Measurements from ENCODE around the gene CNN3.

DNA sequence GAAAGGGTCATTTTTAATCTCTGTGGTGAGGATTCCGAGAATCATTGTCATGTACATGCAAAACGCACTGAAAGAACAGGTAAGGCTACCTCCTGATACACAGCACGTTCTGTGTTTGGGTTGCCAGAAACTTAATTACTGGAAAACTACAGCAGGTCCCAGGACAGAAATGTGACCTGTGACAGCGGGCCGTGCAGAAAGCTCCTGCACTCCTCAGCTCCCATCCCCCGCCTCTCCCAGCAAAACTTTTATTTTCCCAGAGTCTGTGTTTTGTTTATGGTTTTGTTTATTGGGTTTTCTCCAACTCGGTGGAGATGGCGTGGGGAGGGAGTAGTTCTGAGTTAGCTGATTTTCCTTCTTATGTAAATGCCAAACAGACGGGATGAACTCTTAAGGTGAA is 62.1 kb downstream of the CNN3 start:
- TF ChIP-seq, protein P1, sequence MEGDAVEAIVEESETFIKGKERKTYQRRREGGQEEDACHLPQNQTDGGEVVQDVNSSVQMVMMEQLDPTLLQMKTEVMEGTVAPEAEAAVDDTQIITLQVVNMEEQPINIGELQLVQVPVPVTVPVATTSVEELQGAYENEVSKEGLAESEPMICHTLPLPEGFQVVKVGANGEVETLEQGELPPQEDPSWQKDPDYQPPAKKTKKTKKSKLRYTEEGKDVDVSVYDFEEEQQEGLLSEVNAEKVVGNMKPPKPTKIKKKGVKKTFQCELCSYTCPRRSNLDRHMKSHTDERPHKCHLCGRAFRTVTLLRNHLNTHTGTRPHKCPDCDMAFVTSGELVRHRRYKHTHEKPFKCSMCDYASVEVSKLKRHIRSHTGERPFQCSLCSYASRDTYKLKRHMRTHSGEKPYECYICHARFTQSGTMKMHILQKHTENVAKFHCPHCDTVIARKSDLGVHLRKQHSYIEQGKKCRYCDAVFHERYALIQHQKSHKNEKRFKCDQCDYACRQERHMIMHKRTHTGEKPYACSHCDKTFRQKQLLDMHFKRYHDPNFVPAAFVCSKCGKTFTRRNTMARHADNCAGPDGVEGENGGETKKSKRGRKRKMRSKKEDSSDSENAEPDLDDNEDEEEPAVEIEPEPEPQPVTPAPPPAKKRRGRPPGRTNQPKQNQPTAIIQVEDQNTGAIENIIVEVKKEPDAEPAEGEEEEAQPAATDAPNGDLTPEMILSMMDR (IDR thresholded peaks at IDR 0.05) = no peak
- no peak for TF ChIP-seq POLR2A (IDR thresholded peaks at IDR 0.05)
- TF ChIP-seq POLR2AphosphoS5 (IDR thresholded peaks at IDR 0.05) = no peak
- no peak for TF ChIP-seq EP300 (IDR thresholded peaks at IDR 0.05)
